Heart left ventricle (tissue), 13 donors: ENCODE measurements around the gene AKAP9.

Experiments
- CTCF ChIP-seq, 12 donors: fragments of 200-600 bp; sonication (generic) in 4 of 12; IDR thresholded peaks; one replicate each; pipeline versions ENCODE4 v1.5.0 to v1.8.0; 2018 to 2022; ENCODE audit warnings: antibody characterized with exemption in 12 of 12, mild to moderate bottlenecking in 5 of 12
- POLR2A ChIP-seq, 2 donors: fragments of 450-650 bp; IDR thresholded peaks; one replicate each; pipeline ENCODE4 v1.6.1; 2017; ENCODE audit warnings: antibody characterized with exemption in 2 of 2, mild to moderate bottlenecking in 2 of 2, moderate library complexity in 2 of 2
- donor health status: ischemic (EF 13 %, LVEDD 7.1; RV severe dilation, severe dysfunction).
- donor health status: DM: no; HTN: yes; CAD: no.
- donor health status: DM: no; HTN: no; CAD: no.
- donor health status: ischemic (EF 25% LVEDD 6.9; RV normal size, moderate dysfunction).
- donor health status: ischemic (EF 25% LVEDD 5.7; RV mildly dilated, moderate dysfunction).
- donor health status: ischemic (EF 35%, LVEDD 5.7; RV mildly dilated, moderate dysfunction).
- donor health status: nonischemic (EF 11% LVEDD 7.7; RV severe dilation, severe dysfunction).
- donor health status: DM: yes; HTN: yes; CAD: no.
- donor health status: PGD.
- donor health status: ischemic (EF 29% LVEDD 5.4; RV normal size, mild dysfunction).
- donor health status: nonischemic (EF 23%, LVEDD 6.1; RV moderate dilation, normal function).

GRCh38 chr7:91929463-91929862 lies 11.2 kb upstream of the AKAP9 start:
- TF ChIP-seq CTCF (IDR thresholded peaks at IDR 0.05), result no peak
- no peak for TF ChIP-seq POLR2A (IDR thresholded peaks at IDR 0.05)
